ENCODE data around the gene LIMCH1.

LIMCH1 gene

DNA sequence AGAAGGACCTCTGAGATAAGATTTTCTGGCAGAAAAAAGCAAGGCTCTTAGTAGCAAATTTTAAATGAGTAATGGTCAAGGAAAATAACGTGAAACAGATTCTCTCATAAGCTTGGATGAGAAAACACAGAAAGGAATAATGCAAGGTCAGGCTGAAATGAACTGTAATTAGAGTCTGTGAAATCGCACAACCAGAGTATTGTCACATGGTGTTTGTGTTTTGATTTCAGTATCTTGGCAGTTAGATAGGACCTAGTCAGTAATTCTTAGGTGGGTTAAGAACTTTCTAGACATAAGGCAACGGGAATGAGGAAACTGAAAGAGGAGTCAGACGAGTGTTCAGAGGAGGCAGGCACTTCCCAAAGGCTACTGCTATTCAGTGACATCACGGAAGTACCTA lies 34.6 kb downstream of the LIMCH1 start:
- no peak for DNase-seq

DNA sequence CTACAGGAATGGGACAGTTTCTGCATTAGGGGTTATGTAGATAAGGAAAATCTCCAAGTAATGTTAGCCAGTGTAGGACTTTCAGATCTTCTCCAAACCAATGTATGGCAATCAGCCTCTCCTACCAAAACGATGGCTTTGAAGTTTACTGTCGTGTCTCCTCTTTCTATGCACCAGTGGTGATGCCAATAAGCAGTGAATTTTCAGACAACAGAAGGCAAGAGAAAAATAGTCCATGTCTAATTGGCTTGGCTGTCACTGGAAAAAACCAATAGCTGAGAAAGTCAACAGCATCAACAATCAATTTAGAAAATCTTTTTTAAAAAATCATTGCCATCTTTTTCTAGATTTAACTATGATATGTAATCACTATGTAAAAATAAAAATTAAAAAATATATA lies 35.0 kb downstream of the LIMCH1 start:
- no peak for DNase-seq

DNA sequence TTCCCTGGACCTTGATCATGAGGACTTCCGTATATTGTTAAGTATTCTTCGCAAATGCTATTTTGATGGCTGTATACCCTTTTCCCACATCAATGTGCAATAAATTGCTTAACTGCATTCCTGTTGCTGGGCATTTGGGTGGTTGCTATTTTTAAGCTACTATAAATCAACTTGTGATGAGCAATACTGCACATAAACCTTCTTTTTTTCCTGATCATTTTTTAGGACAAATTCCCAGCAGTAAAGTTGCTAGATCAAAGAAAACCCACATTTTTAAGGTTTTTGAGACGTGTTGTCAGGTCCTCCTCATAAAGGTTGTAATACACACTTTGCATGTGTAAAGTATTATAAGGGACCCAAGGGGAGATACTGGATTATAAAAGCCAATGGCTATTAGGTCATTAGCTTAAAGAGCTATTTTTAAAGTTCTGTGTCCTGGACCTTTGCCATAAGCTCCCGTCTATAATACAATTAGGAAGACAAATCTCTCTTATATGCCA lies 35.6 kb downstream of the LIMCH1 start:
- no peak for DNase-seq

DNA sequence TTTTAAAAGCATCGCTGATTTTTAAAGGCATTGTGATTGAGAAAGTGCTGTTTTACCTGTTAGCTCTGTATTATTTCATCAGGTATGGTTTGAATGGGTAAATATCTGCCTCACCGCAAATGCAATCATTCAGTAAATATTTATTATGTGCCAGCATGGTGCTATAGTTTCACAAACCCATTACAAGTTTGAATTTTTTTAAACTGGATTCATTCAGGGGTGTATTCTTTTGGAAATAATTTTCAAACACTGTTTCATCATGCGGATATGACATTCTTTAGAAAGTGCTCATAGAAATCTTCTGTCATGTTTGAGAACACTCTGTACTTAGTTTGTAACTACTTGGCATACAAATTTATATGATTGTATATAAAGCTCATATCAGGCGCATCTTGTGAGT lies 37.2 kb downstream of the LIMCH1 start:
- no peak for DNase-seq

DNA sequence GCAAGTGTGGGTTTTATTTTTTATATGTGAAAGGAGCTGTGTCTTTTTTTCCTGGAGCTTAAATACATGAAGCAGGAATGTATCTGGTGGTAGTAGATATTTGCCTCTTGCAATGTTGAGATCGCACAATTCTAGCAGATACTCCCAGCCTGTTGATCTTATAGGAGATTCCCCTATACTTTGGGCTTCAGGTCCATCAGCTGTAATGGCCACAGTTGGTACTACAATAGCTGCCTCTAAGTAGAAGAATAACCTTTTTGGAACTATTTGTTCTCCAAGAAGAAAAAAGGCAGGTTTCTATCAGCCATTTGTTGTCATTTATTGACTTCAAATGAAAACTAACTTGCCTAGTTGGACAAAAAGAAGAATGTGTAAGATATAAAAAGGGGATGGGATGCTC lies 37.7 kb downstream of the LIMCH1 start:
- no peak for DNase-seq

DNA sequence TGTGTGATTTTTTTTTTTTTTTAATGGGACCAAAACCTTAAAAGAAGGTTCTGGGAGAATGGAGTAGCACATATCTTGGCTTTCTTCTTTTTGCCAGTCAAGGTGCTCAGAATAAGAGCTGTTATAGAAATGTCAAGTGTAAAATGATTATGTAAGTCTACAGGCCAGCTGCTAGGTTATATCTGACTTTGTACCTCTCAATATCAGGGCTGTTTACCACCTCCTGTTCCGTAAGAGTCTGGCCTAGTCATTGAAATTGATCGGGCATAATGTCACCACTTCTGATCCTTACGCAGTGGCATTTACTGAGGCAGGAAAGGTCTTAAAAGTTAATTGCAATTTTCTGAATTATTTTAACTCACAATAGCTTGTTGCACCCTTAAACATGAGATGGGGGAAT lies 41.1 kb downstream of the LIMCH1 start:
- no peak for DNase-seq

DNA sequence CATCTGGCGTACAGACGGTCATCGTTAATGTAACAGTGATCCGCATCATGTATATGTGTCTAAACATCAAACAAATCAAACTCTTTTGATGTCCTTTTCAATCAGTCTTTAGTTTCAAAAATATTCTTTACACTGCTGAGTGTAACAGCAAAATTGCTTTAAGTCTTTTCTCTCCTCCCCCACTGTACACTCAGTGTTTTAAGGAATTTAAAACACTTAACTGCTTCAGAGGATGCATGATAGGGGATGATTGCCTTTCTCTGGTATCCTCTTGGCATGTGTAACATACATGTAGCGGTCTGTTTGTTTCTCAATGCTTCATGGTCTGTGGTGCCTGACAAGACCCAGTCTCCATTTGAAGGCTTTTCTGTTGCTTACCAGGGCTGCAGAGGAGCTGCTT lies 41.6 kb downstream of the LIMCH1 start:
- DNase-seq = no peak

DNA sequence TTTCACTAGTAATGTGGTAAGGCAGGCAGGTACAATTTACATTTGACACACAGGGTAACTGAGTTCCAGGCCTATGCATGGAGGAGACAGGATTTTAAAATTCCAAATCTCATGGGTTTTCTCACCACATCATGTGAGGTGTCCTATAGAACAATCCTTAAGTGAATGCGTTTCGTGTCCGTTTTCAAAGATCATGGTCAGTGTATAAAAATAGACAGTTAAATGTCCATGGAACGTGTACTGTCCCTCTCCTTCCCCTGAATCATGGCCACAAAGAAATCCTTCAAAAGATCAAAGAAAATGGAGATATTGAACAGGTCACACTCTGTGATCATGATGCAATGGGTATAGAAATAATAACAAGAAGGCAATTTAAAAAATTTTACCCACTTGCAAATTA lies 42.0 kb downstream of the LIMCH1 start:
- DNase-seq = no peak

DNA sequence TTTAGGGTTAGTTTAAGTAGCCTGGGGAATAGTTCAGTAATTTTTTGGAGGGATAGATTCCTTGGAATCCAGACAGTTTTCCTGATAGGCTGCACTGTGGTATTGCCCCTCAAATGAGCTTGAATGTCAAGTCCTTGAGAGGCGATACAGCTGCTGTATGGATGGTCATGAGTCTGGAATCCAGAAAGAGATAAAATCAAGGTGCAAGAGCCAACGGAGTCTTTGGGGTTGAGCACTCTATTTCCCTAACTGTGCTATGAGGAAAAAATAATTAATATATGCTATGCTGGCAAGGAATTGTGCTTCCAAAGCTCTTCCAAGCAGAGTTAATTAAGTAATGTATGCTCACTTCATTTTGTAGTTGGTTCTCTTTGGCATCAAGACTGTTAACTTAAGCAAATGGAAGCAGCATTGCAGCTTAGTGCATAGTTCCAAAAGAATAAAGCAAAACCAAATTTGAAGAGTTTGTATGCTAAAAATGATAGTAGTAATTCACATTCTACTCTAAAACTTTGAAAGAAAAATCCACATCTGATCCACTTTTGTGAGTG lies 48.8 kb downstream of the LIMCH1 start:
- no peak for DNase-seq

DNA sequence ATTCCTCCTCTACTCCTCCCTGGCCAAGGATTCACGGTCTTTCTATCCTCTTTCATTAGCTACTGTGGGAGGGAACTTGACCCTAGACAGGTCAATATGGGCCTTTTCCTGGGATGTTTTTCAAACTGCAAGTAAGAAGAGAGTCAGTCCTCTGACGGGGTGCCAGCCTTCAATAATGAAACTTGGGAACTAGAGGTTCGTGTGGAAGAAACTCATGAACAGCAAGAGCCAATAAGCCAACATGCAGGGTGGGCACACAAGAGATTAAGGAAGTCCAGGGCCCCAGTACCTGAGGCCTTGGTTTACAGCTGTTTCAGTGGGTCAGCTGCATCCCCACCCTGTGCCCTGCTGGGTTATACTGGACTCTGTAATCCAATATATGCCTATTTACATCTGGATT lies 49.3 kb downstream of the LIMCH1 start:
- no peak for DNase-seq

DNA sequence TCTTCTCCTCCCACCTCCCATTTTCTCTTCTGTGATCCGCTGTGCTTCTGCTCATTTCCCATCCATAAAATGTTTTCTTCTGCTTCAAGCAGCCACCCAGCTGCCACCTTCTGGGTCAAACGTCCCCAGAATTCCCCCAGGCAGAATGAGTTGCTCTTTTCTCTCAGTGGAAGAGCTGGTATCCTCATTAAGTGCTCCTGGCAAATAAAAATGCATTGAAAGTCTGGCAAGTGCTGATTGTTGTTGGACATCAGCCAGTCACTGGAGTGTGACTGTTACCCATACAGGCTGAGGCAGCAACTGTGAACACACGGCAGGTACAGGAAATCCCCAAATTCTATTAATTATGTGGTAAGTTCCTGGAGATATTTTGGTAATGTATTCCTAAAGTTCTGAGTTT lies 52.6 kb downstream of the LIMCH1 start:
- no peak for DNase-seq

DNA sequence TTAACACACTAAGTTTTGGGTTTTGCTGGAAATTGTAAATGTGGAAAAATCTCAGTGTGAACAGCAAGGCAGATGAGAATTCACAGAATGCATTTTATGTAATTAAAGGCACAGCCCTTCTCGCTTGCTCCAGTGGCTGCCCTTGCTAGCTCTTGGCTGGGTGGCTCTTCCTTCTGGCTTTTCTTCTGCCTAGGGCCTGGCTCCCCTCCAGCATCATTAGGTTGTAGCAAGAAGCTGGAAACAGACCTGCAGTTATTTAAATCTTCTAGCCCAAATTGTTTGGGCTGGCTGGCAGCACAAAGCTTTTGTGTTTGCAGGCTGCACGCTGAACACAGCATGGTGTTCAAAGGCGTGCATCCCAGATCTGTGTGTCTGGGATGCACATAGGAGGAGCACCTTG lies 56.5 kb downstream of the LIMCH1 start:
- DNase-seq = no peak

DNA sequence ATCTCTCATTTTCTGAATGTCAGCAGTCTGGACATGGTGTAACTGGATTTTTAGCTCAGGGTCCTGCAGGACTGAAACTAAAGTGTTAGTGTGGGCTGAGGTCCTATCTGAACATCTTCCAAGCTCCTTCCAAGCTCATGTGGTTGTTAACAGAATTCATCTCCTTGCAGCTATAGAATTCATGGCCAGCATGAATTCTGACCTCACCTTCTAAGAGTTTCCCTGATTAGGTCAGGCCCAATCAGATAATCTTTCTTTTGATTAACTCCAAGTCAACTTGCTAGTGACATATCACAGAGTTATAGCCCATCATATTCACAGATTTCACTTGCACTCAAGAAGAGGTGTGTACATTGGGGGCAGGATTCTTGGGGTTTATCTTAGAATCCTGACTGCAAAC lies 59.5 kb downstream of the LIMCH1 start:
- no peak for DNase-seq

DNA sequence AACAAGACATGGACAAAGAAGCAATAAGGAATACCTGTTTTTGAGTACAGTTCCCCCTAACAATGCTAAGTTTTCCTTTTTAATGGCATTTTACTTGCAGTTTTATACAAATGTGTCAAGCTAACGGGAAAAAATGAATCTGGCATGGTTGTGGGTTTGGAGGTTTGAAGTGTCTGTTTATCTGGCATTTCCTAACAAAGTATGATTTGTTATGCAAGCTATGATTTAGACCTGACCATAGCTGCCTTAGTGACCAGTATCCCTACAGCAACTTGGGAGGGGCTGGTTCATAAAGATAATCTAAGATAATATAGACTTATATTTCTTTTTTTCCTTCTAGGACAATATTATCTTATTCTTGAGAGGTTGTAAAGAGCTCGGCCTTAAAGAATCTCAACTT lies 60.6 kb downstream of the LIMCH1 start:
- DNase-seq = no peak

DNA sequence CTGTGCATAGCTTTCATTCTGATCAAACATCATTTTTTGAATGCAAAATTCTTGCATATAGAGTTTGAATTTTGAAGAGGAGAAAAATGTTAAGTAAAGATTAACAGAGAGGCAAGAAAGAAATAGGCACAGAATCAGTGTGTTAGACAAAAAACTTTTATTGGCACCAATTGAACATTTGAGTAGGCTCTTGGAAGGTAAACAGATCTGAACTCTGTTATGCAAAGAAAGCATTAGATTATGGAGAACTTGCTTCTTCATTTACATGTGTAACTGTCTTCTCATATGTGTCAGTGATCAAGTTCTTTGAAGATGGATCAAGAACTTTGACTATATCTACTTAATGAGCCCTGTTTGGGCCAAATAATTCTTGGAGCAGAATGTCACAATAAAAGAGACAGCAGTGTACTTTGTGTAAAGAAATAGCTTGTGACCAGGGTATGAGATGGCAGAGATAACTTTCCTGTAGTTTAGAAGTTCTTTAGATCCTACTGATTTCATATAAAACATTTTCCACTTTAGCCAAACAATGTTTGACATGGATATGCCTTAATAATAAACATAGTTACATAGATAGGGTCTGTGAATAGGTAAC lies 61.3 kb downstream of the LIMCH1 start:
- DNase-seq = no peak

DNA sequence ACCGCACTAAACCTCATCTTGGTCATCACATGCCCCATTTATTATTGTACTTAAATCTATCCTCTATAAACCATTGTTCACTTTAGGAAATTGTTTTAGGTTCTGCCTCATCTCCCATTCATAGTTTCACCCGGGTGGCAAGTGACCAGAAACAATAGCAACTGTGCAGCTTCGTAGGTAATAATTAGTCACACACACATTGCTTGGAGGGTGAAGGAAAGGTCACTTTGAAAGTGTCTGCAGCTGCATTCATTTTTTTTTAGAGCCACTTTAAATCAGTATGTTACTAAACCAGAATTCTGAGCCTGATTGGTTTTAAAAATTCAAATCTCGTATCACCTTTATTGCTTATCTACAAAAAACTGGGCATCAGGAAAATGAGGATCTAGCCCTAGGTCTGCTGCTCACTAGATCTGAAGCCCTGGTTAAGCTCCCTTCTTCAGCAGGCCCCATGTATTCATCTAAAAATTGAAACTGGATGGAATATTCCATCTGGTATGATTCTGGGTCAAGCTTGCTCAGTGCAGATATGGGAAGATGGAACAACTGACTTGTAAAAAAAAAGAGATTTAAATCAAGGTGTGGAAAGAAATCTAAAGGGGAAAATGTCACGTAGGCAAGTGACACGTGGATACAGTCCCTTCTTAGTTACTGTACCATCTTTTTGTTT lies 62.4 kb downstream of the LIMCH1 start:
- DNase-seq = no peak

DNA sequence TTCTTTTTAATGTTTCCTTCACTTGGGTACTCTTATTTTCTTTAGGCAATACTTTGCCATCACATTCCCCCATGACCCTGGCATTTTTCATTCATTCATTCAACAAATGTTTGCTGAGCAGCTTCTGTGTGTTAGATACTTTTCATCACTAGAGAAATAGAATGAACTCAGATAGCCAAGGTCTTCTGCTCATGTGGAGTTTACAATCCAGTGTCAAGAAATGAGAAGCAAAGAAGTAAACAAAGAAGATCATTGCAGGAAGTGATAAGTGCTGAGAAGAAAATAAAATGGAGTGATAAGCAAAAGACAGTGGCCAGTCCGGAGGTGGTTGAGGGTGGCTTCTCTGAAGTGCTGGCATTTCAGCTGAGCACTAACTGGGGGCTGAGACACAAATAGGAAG lies 63.1 kb downstream of the LIMCH1 start:
- no peak for DNase-seq

DNA sequence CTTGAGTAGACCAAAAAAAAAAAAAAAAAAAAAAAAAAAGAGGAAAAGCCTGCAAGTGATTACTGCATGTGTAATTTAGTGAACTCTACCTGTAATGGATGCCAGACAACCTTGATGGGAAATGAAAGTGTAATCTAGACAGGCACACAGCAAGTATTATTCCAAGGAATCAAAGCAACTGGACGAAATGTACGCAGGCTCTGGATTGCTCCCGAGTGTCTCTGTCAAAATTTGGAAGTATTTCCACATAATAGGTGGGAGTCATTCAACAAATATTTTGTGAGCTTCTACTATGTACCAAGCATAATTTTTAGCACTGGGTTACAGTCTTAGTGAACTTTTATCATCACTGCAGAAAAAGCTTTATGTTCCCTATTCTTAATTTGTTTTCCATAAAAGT lies 64.2 kb downstream of the LIMCH1 start:
- no peak for DNase-seq

DNA sequence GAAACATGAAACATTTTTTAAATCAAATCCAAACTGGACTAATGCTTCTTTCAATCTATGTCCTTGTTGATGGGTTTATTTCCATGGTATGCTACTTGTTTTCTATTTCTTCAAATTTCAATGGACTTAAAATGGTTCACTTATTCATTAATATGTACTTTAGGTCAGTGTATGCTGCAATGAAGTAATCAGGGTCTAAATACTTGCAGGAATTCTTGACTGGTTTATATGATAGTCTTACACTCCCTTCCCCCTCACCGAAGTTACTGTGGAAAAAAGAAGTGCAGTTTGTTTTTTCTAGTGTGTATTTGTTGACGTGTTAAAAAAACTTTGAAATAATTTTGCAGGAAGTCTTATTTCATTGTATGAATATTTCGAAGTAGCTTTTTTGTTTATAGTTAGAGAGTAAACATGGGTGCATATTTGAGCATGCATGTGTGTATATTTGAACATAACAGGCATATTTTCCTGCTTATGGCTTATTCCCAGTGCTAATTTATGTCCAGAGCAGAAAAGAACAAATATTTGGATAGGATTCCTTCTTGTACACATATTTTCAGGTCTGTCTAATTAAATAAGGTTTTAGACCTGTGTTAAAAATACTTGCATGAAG lies 65.0 kb downstream of the LIMCH1 start:
- DNase-seq = no peak

DNA sequence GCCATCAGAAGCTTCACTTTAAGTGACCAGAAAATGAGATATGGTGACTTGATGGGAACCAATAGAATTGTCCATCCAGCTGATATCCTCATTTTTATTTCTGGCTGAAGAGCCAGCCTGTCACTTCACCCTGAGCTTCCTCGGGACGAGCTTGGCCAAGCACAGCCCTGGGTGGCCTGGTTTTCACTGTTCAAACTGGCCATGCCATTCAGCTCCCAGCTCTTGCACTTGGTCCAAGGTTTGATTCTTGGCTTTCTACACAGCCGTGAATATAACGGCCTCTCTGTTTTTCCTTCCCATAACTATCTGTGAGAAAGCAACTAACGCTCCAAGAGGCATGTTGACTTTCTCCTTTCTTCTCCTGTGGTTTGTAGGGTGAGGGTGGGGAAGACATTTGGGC lies 71.9 kb downstream of the LIMCH1 start:
- no peak for DNase-seq

DNA sequence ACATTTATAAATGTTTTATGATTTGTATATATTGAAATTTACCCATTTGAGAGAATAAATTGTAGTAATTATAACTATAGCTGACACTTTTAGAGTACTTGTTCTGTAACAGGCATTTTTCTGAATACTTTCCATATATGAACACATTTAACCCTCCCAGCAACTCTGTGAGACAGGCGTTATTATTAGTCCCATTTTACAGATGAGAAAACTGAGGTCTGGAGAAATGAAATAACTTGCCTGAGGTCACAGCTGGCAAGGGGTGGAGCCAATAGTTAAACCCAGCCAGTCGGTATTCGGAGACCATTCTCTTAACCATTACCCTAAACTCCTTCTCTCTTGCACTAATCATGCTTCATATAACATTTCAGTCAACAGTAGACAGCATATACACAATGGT lies 72.5 kb downstream of the LIMCH1 start:
- no peak for DNase-seq

DNA sequence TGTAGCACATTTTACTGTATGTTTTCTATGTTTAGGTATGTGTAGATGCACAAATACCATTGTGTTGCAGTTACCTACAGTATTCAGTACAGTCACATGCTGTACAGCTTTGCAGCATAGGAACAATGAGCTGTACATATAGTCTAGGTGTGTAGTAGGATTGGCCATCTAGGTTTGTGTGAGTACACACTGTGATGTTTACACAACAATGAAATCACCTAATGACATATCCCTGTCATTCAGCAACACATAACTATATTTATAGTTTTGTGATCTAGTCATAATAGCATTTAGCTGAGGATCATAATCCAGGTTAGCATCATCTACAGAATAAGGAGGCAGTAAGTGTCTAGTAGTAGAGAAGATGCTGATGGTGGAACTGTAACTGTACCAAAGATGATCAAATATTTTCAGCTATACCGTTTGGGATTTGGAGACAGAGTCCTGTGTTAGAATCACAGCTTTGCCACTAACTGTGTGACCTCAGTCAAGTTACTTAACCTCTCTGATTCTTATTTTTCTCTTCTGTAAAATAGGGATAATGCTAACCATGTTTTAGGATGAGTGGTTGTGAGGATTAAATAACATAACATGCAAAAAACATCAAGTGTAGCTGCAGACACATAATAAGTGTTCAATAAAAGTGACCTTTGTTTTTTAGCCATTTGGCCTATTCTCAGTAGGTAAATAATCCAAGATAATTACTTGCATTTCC lies 73.3 kb downstream of the LIMCH1 start:
- DNase-seq = no peak
